IPS-NIHi11 (cell line): ENCODE data around the gene EPHA2.
"Not testable (repeated sequence)": the region's sequence is repeated elsewhere in the genome, so short reads cannot be mapped to it uniquely, and the experiment has no call there.

Experiments used
- DNase-seq: peaks from one replicate; pipeline ENCODE4 v3.0.0; 2012; ENCODE audit warnings: mixed read lengths, low spot score

EPHA2 gene

GRCh38 chr1:16183765-16184556 lies 28.1 kb upstream of the EPHA2 start:
- no peak for DNase-seq

GRCh38 chr1:16183179-16183578 lies 27.3 kb upstream of the EPHA2 start:
- no peak for DNase-seq

GRCh38 chr1:16181887-16182719 lies 26.2 kb upstream of the EPHA2 start:
- peak; percentile 83 for DNase-seq

GRCh38 chr1:16180291-16180824 lies 24.5 kb upstream of the EPHA2 start:
- no peak for DNase-seq

GRCh38 chr1:16178596-16179497 lies 23.0 kb upstream of the EPHA2 start:
- no peak for DNase-seq

GRCh38 chr1:16177306-16177705 lies 21.4 kb upstream of the EPHA2 start:
- no peak for DNase-seq

- no peak for DNase-seq
Measured at GRCh38 chr1:16176653-16177052, 20.8 kb upstream of the EPHA2 start.

GRCh38 chr1:16175610-16176553 lies 20.0 kb upstream of the EPHA2 start:
- no peak for DNase-seq

- DNase-seq = no peak
Measured at GRCh38 chr1:16174886-16175598, 19.2 kb upstream of the EPHA2 start.

GRCh38 chr1:16174261-16174868 lies 18.5 kb upstream of the EPHA2 start:
- DNase-seq = no peak

- DNase-seq = no peak
Measured at GRCh38 chr1:16173447-16174260, 17.8 kb upstream of the EPHA2 start.

GRCh38 chr1:16172964-16173446 lies 17.1 kb upstream of the EPHA2 start:
- DNase-seq = no peak

GRCh38 chr1:16172218-16172830 lies 16.5 kb upstream of the EPHA2 start:
- no peak for DNase-seq

- no peak for DNase-seq
Measured at GRCh38 chr1:16171314-16172151, 15.7 kb upstream of the EPHA2 start.

- no peak for DNase-seq
Measured at GRCh38 chr1:16170283-16170673, 14.4 kb upstream of the EPHA2 start.

GRCh38 chr1:16168622-16169360 lies 12.9 kb upstream of the EPHA2 start:
- no peak for DNase-seq

- DNase-seq = not testable (repeated sequence)
Measured at GRCh38 chr1:16168144-16168495, 12.3 kb upstream of the EPHA2 start.
